ENCODE results near the gene MAP2K6. TPM values are rescaled to one million over a fixed set of nuclear protein-coding genes. Genes with fewer than 3 reads are reported as not detected.

The MAP2K6 gene
- polyA plus RNA-seq, 3 donors: 22.6 to 25.4 (median 23.8) TPM

- DNase-seq (ENCODE audit: low read depth in 3 of 3, low spot score in 2 of 3): no peak
These were observed 65.7 kb downstream of the MAP2K6 start for GRCh38 chr17:69480245-69480644.

DNA sequence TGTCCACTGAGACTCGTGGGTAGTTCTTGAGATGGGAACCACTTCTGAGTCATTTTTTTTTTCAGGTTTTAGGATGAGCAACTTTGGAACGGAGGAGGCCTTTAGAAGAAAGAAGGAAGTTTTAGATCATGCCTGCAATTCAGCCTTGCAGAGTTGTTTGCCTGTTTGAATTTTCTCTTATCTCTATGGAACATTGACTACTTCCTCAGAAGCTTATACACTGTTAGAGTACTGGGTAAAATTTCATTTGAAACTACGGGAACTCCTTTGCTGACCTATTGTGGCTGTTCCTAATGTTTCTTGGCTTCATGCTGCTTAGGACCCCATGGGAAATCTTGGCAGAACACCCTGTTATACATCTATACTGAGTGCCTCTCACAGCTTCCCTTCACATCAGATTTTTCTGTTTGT lies 70.8 kb downstream of the MAP2K6 start:
- DNase-seq (ENCODE audit: low read depth in 3 of 3, low spot score in 2 of 3): no peak

- DNase-seq (ENCODE audit: low read depth in 3 of 3, low spot score in 2 of 3): no peak
These were observed 71.6 kb downstream of the MAP2K6 start for GRCh38 chr17:69485901-69486643.

GRCh38 chr17:69486779-69487637 lies 72.5 kb downstream of the MAP2K6 start:
- no peak for DNase-seq (ENCODE audit: low read depth in 3 of 3, low spot score in 2 of 3)

DNA sequence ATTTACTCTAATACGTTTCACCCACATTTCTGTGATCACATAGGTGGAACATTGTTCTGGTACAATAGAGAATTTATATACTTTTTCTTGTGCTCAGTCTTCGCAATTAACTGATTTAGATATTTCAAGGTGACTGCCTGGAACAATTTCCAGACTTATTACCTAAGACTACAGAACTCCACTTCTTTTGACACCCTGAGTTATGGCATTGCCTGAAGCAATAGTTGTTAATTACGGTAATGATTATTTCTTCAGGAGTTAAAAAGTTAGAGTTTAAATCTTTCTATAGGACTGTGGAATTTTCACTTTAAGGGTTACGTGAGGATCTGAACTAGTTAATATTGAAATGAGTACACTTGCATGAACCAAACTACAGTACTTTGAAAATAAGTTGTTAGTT lies 74.8 kb downstream of the MAP2K6 start:
- no peak for DNase-seq (ENCODE audit: low read depth in 3 of 3, low spot score in 2 of 3)

- DNase-seq (ENCODE audit: low read depth in 3 of 3, low spot score in 2 of 3): no peak
These were observed 78.0 kb downstream of the MAP2K6 start for GRCh38 chr17:69492410-69493071.

DNA sequence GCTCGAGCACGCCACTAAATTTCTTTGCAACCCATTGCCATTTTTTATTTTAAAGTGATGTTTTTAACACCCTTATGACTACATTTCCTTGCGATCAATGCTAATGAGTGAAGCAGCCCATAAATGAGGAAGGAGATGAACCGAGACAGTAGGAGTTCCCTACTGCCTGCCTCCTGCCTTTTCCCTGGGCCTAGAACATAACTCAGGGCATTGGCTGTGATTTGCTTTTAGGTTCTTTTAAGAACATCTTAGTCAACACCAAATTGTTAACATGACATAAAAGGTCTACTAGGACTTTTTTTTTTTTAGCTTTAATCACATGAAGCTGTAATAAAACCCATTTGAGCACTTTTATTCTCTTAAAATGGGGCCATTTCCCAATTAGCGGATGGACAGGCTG lies 81.3 kb downstream of the MAP2K6 start:
- DNase-seq (ENCODE audit: low read depth in 3 of 3, low spot score in 2 of 3): no peak

DNA sequence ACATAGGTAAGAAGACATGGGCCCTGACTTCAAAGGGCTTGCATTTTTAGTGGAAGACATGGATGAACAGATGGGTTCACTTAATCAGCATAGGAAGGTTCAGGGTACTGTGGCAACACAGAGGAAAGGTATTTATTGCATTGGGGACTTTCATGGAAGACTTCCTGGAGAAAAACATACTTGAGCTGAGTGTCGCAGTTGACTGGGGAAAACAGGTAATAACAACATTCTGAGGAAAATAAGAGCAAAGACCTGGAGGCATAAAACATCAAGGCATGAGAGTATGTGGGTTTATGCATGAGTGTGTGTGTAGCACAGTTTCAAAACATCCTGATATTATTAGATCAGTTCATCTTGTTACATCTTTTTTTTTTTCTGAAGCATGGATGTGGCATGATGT lies 82.7 kb downstream of the MAP2K6 start:
- DNase-seq (ENCODE audit: low read depth in 3 of 3, low spot score in 2 of 3): no peak

DNA sequence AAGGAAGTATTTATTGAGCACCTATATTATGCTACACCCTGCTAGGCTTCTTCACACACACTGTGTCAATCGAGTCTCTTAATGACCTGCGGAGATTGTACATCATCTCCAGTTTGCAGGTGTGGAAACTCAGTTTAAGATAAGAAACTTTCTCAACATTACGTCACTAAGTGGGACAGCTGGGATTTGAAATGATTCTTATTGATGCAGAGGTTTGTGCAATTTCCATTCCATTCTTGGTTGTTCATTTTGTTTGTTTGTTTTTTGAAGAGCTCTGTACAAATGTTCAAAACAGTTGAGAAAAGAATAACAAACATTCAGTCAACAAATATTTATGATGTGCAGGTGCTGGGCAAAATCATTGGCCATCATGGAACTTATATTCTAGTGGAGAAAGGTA lies 84.8 kb downstream of the MAP2K6 start:
- no peak for DNase-seq (ENCODE audit: low read depth in 3 of 3, low spot score in 2 of 3)

GRCh38 chr17:69500911-69501429 lies 86.5 kb downstream of the MAP2K6 start:
- DNase-seq (ENCODE audit: low read depth in 3 of 3, low spot score in 2 of 3): no peak

GRCh38 chr17:69501591-69502468 lies 87.3 kb downstream of the MAP2K6 start:
- DNase-seq (ENCODE audit: low read depth in 3 of 3, low spot score in 2 of 3): peak in 2 of 3 donors; percentile 52 to 67

- DNase-seq (ENCODE audit: low read depth in 3 of 3, low spot score in 2 of 3): no peak
These were observed 89.2 kb downstream of the MAP2K6 start for GRCh38 chr17:69503711-69504110.

DNA sequence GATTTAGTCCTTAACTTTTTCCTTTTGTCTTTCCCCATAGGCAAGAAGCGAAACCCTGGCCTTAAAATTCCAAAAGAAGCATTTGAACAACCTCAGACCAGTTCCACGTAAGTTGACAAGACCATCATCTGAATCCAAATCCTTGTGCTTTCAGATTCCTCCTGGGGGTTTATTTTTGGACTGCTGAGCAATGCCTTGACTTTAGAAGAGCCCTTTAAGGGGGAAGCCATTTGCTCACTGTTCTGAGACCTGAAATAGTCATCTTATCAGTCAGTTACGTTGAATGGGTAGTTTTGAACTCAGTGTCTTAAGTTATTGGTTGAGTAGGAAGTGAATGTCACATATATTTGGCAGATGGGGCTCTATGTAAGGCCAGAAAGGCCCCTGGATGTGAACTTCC lies 91.2 kb downstream of the MAP2K6 start:
- no peak for DNase-seq (ENCODE audit: low read depth in 3 of 3, low spot score in 2 of 3)

DNA sequence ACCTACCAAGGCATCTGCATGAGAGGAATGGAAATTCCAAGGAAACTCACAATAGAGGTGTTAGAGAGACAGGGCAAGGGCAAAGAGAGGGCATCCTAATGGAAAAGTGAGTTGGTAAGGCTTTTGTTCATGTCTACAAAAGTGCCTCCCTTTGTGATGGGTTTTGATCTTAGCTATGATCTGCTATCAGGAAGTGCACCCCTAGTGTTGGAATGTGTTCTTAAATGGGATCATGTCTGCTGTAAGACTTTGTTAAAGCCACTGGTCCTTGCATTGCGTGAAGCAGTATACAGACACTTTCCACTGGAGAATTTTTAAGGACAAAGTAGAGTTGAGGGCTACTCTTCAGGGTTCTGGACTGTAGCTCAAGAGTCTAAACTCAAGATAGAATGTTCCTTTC lies 92.0 kb downstream of the MAP2K6 start:
- no peak for DNase-seq (ENCODE audit: low read depth in 3 of 3, low spot score in 2 of 3)

DNA sequence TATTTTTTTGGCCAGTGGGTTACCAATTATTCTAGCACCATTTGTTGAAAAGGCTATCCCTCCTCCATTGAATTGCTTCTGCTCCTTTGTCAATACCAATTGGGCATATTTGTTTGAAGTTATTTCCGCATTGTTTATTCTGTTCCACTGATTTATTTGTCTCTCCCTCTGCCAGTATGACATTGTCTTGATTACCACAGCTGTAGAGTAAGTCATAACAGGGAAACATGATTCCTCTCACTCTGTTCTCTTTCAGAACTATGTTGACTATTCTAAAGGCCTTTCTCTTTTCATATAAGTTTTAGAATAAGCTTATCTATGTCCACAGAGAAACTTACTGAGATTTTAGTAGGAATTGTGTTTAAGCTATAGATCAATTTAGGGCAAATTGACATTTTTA lies 94.3 kb downstream of the MAP2K6 start:
- no peak for DNase-seq (ENCODE audit: low read depth in 3 of 3, low spot score in 2 of 3)

GRCh38 chr17:69511250-69511649 lies 96.8 kb downstream of the MAP2K6 start:
- DNase-seq (ENCODE audit: low read depth in 3 of 3, low spot score in 2 of 3): no peak

DNA sequence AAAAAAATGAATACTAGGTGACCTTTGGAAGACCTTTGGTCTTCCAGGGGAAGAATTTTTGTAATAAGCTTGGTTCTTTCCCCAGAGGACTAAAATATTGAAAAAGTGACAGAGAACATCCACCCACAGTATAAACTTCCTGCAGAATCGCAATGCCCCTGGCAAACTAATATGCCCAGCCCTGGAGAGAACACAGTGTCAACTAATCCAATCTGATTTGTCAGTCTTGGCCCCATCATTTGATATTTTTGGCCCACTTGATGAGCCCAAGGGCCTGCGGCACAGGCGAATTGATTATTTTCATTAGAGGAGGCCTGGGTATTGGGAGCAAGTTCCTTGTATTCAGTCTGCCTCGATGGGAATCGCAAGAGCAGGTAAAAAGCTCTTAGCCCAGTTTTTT lies 98.4 kb downstream of the MAP2K6 start:
- no peak for DNase-seq (ENCODE audit: low read depth in 3 of 3, low spot score in 2 of 3)

DNA sequence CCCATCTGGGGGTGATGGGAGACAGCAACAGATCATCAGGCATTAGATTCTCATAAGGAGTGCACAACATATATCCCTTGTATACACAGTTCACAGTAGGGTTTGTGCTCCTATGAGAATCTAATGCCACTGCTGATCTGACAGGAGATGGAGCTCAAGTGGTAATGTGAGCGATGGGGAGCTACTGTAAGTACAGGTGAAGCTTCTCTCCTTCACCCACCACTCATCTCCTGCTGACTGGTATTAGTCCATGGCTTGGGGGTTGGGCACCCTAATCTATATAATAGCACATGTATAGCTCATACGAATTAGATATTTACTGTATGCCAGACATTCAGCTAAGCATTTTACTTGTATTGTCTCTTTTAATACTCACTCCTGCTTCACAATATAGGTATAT lies 101.7 kb downstream of the MAP2K6 start:
- no peak for DNase-seq (ENCODE audit: low read depth in 3 of 3, low spot score in 2 of 3)

- DNase-seq (ENCODE audit: low read depth in 3 of 3, low spot score in 2 of 3): no peak
These were observed 102.4 kb downstream of the MAP2K6 start for GRCh38 chr17:69516911-69517310.

GRCh38 chr17:69518951-69519350 lies 104.5 kb downstream of the MAP2K6 start:
- DNase-seq (ENCODE audit: low read depth in 3 of 3, low spot score in 2 of 3): no peak

Measured in right renal cortex interstitium (tissue), 3 donors.